Heart left ventricle (tissue), 16 donors: ENCODE data around the gene ZNF410. TPM values are rescaled to one million over a fixed set of nuclear protein-coding genes. Genes with fewer than 3 reads are reported as not detected.

Source experiments
- ATAC-seq, 4 donors: fragments of 200-7000 bp; cut with Tn5 transposase; one replicate each; pipeline ENCODE4 v1.9.1; 2020 to 2022; ENCODE audit warnings: moderate library complexity in 4 of 4, mild to moderate bottlenecking in 3 of 4, moderate number of reproducible peaks in 1 of 4
- DNase-seq, 5 donors: peaks; one replicate each; pipeline ENCODE4 v3.0.0-alpha.2; 2020
- H3K27ac ChIP-seq, 12 donors: fragments of 200-600 bp; sonication (generic) in 4 of 12; one replicate each; pipeline versions ENCODE4 v1.5.0 to v1.8.0; 2016 to 2022; ENCODE audit warnings: mild to moderate bottlenecking in 2 of 12
- H3K27me3 ChIP-seq, 9 donors: fragments of 200-600 bp; sonication (generic) in 2 of 9; one replicate each; pipeline versions ENCODE4 v1.5.1 to v1.8.0; 2016 to 2022; ENCODE audit warnings: mild to moderate bottlenecking in 3 of 9
- H3K36me3 ChIP-seq, 9 donors: fragments of 200-600 bp; sonication (generic) in 2 of 9; one replicate each; pipeline versions ENCODE4 v1.5.0 to v1.8.0; 2018 to 2022; ENCODE audit warnings: mild to moderate bottlenecking in 2 of 9
- H3K4me1 ChIP-seq, 12 donors: fragments of 200-600 bp; sonication (generic) in 4 of 12; one replicate each; pipeline versions ENCODE4 v1.5.0 to v1.8.0; 2016 to 2022; ENCODE audit warnings: mild to moderate bottlenecking in 3 of 12
- H3K4me3 ChIP-seq, 12 donors: fragments of 200-600 bp; sonication (generic) in 4 of 12; one replicate each; pipeline versions ENCODE4 v1.5.0 to v1.8.0; 2017 to 2022; ENCODE audit warnings: mild to moderate bottlenecking in 9 of 12, moderate library complexity in 4 of 12
- H3K9me3 ChIP-seq, 12 donors: fragments of 200-600 bp; sonication (generic) in 4 of 12; one replicate each; pipeline versions ENCODE4 v1.5.0 to v1.8.0; 2016 to 2022; ENCODE audit warnings: mild to moderate bottlenecking in 1 of 12
- CTCF ChIP-seq, 12 donors: fragments of 200-600 bp; sonication (generic) in 4 of 12; IDR thresholded peaks; one replicate each; pipeline versions ENCODE4 v1.5.0 to v1.8.0; 2018 to 2022; ENCODE audit warnings: antibody characterized with exemption in 12 of 12, mild to moderate bottlenecking in 5 of 12
- POLR2A ChIP-seq, 2 donors: fragments of 450-650 bp; IDR thresholded peaks; one replicate each; pipeline ENCODE4 v1.6.1; 2017; ENCODE audit warnings: antibody characterized with exemption in 2 of 2, mild to moderate bottlenecking in 2 of 2, moderate library complexity in 2 of 2
- WGBS, 4 donors: extraction: QIAGEN DNeasy Blood & Tissue Kit in 2 of 4; methylation state at CpG; one replicate each; pipeline versions ENCODE4 v1.1.5 to v1.1.7; 2013 to 2018; 5-methylcytosine and 5-hydroxymethylcytosine counted together
- intact Hi-C, 10 donors: fragments of 100-400 bp; cut with DNase I; formaldehyde crosslinking; loops; one replicate each; pipeline versions ENCODE4 v1.11.1 to v1.14.2; 2022
- polyA plus RNA-seq, 2 donors: library from polyadenylated mRNA; stranded (reverse); fragments of 200-250 nt; gene quantifications; one replicate each; pipeline ENCODE4 v1.2.3, GENCODE V29; 2013
- total RNA-seq, 9 donors: library from RNA; depleted of rRNA in 2 of 9; stranded (reverse); fragments of >200 nt in 2 of 9; fragmentation: NEBNext Ultra II Directional in 3 of 9; extraction: Animal tissue kit (Norgen Biotek cat#: 25700) in 3 of 9; gene quantifications; one replicate each; pipeline versions ENCODE4 v1.1.0 to v1.2.4, GENCODE V29; 2016 to 2023
- donor health status: ischemic (EF 13 %, LVEDD 7.1; RV severe dilation, severe dysfunction).
- donor health status: healthy with polysubstance abuse.
- donor health status: DM: no; HTN: yes; CAD: no.
- donor health status: DM: no; HTN: no; CAD: no.
- donor health status: ischemic (EF 25% LVEDD 6.9; RV normal size, moderate dysfunction).
- donor health status: ischemic (EF 25% LVEDD 5.7; RV mildly dilated, moderate dysfunction).
- donor health status: healthy.
- donor health status: DM: yes; HTN: yes; CAD: no.
- donor health status: ischemic (EF 35%, LVEDD 5.7; RV mildly dilated, moderate dysfunction).
- donor health status: nonischemic (EF 11% LVEDD 7.7; RV severe dilation, severe dysfunction).
- donor health status: DM: yes; HTN: yes; CAD: no.
- donor health status: PGD.
- donor health status: ischemic (EF 29% LVEDD 5.4; RV normal size, mild dysfunction).
- donor health status: nonischemic (EF 23%, LVEDD 6.1; RV moderate dilation, normal function).

Gene ZNF410
- total and polyA plus RNA-seq, 11 donors: 11.9 to 29.0 (median 20.1) TPM

DNA sequence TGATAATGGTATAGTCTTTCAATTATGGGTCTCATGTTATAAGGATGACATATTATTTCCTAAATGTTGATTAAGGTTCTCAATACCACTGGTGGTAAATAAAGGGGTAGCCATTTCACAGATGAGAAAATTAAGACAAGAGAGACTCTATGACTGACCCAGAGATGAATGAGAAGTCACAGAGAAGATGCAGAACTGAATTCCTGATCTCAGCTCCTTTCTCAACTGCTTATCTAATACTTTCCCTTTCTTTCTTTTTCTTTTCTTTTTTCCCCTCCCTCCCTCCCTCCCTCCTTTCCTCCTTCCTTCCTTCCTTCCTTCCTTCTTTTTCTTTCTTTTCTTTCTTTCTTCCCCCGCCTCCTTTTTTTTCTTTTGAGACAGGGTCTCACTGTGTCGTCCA is 43.4 kb upstream of the ZNF410 start:
- no peak for ATAC-seq
- no peak for TF ChIP-seq POLR2A (IDR thresholded peaks at IDR 0.05)
- TF ChIP-seq CTCF (IDR thresholded peaks at IDR 0.05): no peak
- H3K9me3 ChIP-seq: no peaks in the 10 kb centered on the region

DNA sequence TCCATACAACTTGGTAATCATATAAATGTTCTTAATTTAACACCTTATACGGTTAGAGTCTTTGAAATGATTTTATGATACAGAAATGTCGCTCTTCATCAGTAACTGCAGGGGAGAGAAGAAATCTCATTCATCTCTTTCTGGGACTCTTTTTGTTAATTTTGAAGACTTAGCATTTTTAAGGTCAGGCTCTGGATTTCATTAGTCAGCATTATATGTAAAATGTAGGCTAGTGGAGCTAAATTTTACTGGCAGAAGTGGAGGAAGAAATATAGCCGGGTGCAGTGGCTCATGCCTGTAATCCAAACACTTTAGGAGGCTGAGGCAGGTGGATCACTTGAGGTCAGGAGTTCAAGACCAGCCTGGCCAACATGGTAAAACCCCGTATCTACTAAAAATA is 39.7 kb upstream of the ZNF410 start:
- ATAC-seq (no peak), DNase-seq (no peak)
- intact Hi-C loops: no loop called here
- no peak for TF ChIP-seq CTCF (IDR thresholded peaks at IDR 0.05)
- no peak for TF ChIP-seq POLR2A (IDR thresholded peaks at IDR 0.05)
- Histone ChIP-seq H3K9me3 (no peaks in the 10 kb centered on the region), H3K36me3 (no peaks in the 10 kb centered on the region), H3K4me3 (no peak overlapping the region), H3K27ac (no peak overlapping the region), H3K27me3 (no peaks in the 10 kb centered on the region), H3K4me1 (peaks cover 0 to 9% (median 4%) of the 10 kb centered on the region in 12 donors)
- WGBS, 4 donors: 87 to 91% (median 89%) methylated on average over 4 of the region's 4 CpGs

More for the DNA sequence above, 43.4 kb upstream of the ZNF410 start:
- no peak overlapping the region for H3K27ac ChIP-seq
- WGBS, 4 donors: 66 to 84% (median 70%) methylated on average over 2 of the region's 2 CpGs
- intact Hi-C loops: no loop called here
- no peaks in the 10 kb centered on the region for H3K4me1 ChIP-seq
- no peaks in the 10 kb centered on the region for H3K36me3 ChIP-seq
- no peak overlapping the region for H3K4me3 ChIP-seq
- H3K27me3 ChIP-seq: no peaks in the 10 kb centered on the region
- no peak for DNase-seq

- H3K27ac ChIP-seq: peak overlapping the region in 11 of 12 donors; percentile 89 to 96 (median 94)
- peaks cover 0 to 4% (median 0%) of the 10 kb centered on the region in 9 donors for H3K36me3 ChIP-seq
- no peaks in the 10 kb centered on the region for H3K27me3 ChIP-seq
- peaks cover 0 to 22% (median 4%) of the 10 kb centered on the region in 12 donors for H3K4me1 ChIP-seq
- DNase-seq (no peak), ATAC-seq (peak in 1 of 4 donors; percentile 1)
- TF ChIP-seq POLR2A (IDR thresholded peaks at IDR 0.05): no peak
- TF ChIP-seq CTCF (IDR thresholded peaks at IDR 0.05): no peak
- 60 to 65% (median 64%) methylated on average over 6 of the region's 6 CpGs for WGBS, 4 donors
- peak overlapping the region in 11 of 12 donors; percentile 37 to 81 (median 67) for H3K4me3 ChIP-seq
- no peaks in the 10 kb centered on the region for H3K9me3 ChIP-seq
- intact Hi-C loops: no loop called here
Measured at GRCh38 chr14:73851000-73851399, 35.7 kb upstream of the ZNF410 start.

- H3K36me3 ChIP-seq: peaks cover 0 to 4% (median 0%) of the 10 kb centered on the region in 9 donors
- peak within 1 kb of the TSS; percentile 27 to 81 (median 66) for H3K4me3 ChIP-seq
- ATAC-seq (peak; percentile 98 to 99 (median 98)), DNase-seq (peak; percentile 96 to 98 (median 97))
- H3K27ac ChIP-seq: peak within 1 kb of the TSS; percentile 54 to 96 (median 94)
- WGBS, 4 donors: 1 to 3% (median 1%) methylated on average over 32 to 51 of the region's 51 CpGs
- intact Hi-C loops: no loop called here
- H3K9me3 ChIP-seq: no peaks in the 10 kb centered on the region
- TF ChIP-seq CTCF (IDR thresholded peaks at IDR 0.05) (peak in 3 of 12 donors; percentile 9 to 22 (median 13)), POLR2A (IDR thresholded peaks at IDR 0.05) (peak in 1 of 2 donors; percentile 67)
- peaks cover 0 to 22% (median 4%) of the 10 kb centered on the region in 12 donors for H3K4me1 ChIP-seq
- no peaks in the 10 kb centered on the region for H3K27me3 ChIP-seq
Measured at GRCh38 chr14:73851567-73852382, 34.9 kb upstream of the ZNF410 start, which contains the start of gene PTGR2. PTGR2 (plus strand) TSS chr14:73851831; CDS start chr14:73858863, 7,032 bp downstream.
